GM19438 (cell line): ENCODE data around the gene LSM12.
"Not testable (repeated sequence)": the region's sequence is repeated elsewhere in the genome, so short reads cannot be mapped to it uniquely, and the experiment has no call there.

Source experiments
- ATAC-seq: cut with Tn5 transposase; IDR thresholded peaks from one replicate; pipeline ENCODE4 v1.9.1; 2021; ENCODE audit warnings: low read depth; ENCODE audit not compliant: unreplicated experiment

LSM12 gene

GRCh38 chr17:44008205-44008909 lies 58.1 kb downstream of the LSM12 start:
- no peak for ATAC-seq

- ATAC-seq: no peak
Measured at GRCh38 chr17:44007346-44008204, 58.9 kb downstream of the LSM12 start.

DNA sequence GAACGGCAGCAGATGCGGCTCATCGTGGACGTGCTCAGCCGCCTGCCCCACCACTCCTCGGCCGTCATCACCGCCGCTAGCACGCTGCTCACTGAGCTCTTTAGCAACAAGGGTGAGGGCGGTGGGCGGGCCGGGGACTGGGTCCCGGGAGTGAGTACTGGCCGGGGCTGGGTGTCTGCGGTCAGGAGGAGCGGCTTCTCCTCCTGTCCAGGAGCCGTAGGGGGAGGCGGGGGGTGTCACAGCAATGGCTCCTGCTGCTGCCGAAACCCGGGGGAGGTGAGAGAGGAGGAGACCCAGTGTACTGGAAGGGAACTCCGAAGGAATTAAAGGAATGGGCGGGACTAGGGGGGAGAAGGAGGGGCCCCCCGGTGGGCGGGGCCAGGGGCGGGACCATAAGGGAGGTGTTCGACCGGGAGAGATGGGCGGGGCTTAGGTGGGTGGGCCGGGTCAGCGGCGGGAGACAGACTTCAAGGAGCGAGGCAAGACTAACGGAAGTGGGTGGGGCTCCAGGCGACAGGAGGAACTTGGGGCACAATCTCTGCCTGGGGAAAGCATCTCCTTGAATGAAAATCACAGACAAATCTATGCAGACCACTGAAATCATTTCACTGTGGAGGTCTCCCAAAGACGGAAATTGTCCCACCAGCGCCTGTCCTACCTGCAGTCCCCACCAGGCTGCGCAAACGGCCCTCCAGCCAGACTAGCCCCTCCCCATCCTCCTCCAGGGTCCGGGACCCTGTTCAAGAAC lies 59.7 kb downstream of the LSM12 start:
- ATAC-seq: peak; percentile 61

DNA sequence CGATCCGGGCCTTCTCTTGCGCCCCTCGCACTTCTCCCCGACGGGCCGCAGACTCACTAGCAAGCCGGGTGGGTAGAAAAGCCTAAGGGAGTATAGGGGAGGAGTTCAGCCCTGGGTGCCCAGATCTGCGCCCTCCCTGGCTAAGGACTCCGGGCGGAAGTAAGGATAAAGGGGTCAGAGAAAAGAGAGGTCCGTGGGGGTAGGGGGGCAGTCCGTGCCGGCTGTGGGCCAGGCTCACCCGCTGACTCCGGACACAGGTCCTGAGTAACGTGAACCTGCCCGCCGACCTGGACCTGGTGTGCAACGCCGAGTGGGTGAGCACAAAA lies 60.2 kb downstream of the LSM12 start:
- no peak for ATAC-seq

DNA sequence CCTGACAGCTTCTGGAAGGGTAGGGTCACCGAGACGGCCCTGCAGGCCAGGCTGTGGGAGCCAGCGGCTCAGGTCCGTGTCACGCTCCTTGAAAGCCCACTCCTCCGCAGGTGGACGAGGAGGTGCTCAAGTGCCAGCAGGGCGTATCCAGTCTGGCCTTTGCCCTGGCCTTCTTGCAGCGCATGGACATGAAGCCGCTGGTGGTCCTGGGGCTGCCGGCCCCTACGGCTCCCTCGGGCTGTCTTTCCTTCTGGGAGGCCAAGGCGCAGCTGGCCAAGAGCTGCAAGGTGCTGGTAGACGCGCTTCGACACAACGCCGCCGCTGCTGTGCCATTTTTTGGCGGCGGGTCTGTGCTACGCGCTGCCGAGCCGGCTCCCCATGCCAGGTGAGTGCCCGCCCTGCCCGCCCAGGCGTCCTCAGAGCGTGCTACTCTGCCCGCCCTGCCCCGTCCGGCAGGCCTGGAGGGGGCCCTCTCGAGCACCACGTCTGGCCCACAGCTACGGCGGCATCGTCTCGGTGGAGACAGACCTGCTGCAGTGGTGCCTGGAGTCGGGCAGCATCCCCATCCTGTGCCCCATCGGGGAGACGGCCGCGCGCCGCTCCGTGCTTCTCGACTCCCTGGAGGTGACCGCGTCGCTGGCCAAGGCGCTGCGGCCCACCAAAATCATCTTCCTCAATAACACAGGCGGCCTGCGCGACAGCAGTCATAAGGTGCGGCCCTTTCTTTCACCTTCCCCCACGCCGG lies 60.8 kb downstream of the LSM12 start:
- ATAC-seq: no peak

DNA sequence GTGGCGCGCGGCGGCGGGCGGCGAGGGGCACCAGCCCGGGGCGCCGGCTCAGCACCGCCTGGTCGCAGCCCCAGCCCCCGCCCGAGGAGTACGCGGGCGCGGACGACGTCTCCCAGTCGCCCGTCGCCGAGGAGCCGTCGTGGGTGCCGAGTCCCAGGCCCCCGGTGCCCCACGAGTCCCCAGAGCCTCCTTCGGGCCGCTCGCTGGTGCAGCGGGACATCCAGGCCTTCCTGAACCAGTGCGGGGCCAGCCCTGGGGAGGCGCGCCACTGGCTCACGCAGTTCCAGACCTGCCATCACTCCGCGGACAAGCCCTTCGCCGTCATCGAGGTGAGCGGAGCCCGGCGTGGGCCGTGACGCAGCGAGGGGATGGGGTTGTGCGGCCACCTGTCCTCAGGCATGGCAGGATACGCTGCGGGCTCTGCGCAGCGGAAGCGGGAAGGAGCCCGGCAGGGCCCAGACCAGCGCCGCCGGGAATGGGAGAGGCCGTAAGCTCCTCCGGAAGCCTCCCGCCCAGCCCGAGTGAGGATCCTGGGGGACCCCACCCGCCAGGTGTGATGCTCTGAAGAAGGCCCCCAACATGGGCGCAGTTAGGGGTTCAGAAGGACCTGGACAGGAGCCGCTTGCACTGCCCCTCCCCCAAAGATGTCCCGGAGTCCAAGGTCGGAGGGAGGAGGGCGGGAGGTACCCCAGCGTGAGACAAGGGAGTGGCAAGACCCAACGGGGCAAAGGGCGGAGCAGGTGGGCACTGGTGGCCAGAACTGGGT lies 61.5 kb downstream of the LSM12 start:
- no peak for ATAC-seq

- ATAC-seq: no peak
Measured at GRCh38 chr17:44004077-44004760, 62.3 kb downstream of the LSM12 start, which contains the start of gene NAGS. NAGS (plus strand) TSS chr17:44004622; CDS start chr17:44004664, 42 bp downstream.

- no peak for ATAC-seq
Measured at GRCh38 chr17:44002141-44002848, 64.2 kb downstream of the LSM12 start.

- ATAC-seq: no peak
Measured at GRCh38 chr17:44001461-44001920, 65.0 kb downstream of the LSM12 start.

DNA sequence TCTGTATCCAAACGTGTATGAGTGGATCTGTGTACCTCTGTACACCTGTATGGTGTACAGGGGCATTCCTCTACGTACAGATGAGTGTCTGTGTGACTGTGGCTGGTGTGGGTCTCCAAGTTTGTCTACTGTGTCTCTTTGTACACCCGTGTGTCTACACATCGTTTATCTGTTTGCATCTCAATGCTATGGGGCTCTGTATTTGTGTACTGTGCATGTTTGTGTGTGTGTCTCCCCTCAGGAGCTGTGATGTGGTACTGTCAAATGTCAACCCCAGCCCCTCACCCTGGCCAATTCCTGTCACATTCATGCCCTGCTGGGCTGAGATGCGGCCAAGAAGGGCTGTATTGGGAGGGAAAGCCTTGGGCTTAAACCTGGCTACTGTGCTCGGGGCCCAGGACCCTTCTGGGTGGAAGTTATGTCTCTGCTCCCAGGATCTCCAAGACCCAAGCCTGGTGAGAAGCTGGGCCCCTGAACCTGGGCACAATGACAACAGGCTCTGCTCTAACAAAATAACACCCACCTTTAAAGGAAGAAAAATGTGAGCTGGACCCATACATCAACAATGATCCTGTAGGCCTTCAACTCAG lies 65.5 kb downstream of the LSM12 start:
- no peak for ATAC-seq

DNA sequence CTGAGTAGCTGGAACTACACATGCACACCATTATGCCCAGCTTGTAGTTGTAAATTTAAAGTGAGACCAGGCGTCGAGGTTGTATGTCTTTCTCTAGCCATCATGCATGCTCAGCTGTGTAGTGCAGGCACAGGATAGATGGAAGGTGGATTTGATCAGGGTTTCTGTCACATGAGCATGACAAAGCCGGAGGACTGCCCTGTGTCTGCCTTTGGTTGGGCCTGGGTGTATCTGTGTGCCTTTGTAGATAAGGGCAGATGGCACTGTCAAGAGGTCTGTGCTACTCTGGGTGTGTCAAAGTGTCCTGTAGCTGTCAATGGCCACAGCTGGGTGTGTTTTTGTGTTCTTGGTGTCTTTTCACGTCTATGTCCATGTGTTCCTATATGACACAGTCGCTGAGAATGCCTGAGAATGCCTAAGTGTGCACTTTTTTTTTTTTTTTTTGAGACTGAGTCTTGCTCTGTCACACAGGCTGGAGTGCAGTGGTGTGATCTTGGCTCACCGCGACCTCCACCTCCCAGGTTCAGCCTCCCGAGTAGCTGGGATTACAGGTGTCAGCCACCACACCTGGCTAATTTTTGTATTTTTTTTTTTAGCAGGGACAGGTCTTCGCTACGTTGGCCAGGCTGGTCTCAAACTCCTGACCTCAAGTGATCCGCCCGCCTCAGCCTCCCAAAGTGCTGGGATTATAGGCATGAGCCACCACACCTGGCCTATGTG lies 66.2 kb downstream of the LSM12 start:
- ATAC-seq: no peak

DNA sequence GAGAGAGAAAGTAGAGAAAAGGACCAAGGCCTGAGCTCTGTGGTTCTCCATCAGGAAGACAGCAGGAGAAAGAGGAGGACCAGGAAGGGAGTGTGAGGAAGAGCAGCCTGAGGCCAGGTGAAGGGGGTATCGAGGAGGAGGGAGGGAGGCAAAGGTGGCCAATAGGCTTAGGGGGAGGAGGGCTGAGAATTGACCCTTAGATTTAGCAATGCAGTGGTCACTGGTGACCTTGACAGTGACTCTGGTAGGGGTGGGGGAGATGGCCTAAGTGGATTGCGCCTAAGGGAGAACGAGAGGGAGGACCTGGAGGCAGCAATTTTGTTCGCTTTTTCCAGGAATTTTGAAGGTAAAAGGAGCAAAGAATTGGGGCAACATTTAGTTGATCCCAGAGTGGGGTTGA lies 67.4 kb downstream of the LSM12 start:
- no peak for ATAC-seq

DNA sequence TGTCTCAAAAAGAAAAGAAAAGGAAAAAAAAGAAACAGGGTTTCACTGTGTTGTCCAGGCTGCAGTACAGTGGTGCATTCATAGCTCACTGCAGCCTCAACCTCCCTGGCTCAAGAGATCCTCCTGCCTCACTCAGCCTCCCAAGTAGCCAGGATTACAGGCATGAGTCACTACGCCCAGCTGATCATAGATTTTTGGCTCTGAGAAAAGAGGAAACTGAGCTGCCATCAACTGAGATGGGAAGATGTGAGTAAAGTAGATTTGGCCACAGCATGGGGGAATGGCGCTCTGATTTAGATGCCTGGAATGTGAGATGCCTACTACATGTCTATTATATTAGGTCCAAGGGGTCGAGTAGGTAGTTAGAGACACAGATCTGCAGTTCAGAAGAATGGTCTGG lies 67.9 kb downstream of the LSM12 start:
- no peak for ATAC-seq

GRCh38 chr17:43997180-43997579 lies 69.3 kb downstream of the LSM12 start:
- not testable (repeated sequence) for ATAC-seq

DNA sequence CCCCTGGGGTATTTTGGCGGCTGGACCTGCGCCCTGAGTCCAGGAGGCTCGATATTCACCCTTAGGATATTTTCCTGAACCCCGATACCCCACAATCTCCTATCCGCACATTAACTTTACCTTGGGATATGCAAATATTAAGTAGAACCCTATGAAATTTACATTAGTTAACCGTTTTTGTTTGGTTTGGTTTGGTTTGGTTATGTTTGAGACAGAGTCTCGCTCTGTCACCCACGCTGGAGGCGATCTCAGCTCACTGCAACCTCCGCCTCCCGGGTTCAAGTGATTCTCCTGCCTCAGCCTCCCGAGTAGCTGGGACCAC lies 71.4 kb downstream of the LSM12 start:
- ATAC-seq: no peak

- no peak for ATAC-seq
Measured at GRCh38 chr17:43994272-43995149, 72.0 kb downstream of the LSM12 start.

- no peak for ATAC-seq
Measured at GRCh38 chr17:43992641-43993040, 73.8 kb downstream of the LSM12 start.
